ENCODE data around the gene HTR4. TPM values are rescaled to one million over a fixed set of nuclear protein-coding genes. Genes with fewer than 3 reads are reported as not detected.

Gene HTR4
- polyA plus RNA-seq, 2 of the 4 experiments (the other 2 are of a cell fraction), result not detected

DNA sequence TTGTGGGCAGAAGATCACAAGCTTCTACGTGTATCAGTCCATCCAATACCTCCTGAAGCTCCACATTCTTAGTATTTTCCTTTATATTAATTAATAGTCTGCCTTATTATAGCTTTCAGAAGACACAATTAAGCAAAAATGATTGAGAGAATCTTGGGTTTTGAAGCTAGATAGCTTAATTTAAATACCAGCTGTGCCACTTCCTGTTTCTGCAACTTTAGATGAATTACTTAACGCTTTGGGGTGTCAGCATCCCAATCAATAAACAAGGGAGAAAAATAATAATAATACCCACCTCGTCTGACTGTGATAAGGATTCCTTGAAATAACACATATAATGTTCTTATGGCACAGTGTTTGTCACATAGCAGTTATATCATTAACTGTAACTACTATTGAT lies 44.7 kb upstream of the HTR4 start:
- Histone ChIP-seq H3K4me1 (no peaks in the 10 kb centered on the region), H3K9me3 (no peaks in the 10 kb centered on the region), H3K27ac (no peak overlapping the region), H3K4me2 (no peak overlapping the region), H3K4me3 (no peak overlapping the region)
- DNase-seq (ENCODE audit: low read depth in 1 of 2, low spot score in 1 of 2) (no peak), FAIRE-seq (no peak), ATAC-seq (no peak)
- TF ChIP-seq FOSL2 (IDR thresholded peaks at IDR 0.05) (no peak), FOSL2 (CRISPR knock-in tag; IDR thresholded peaks at IDR 0.05) (no peak), SMC3 (IDR thresholded peaks at IDR 0.05) (no peak), EHF (CRISPR knock-in tag; IDR thresholded peaks at IDR 0.05) (no peak), RAD21 (conservative IDR thresholded peaks at IDR 0.05 in 1 of 2, IDR thresholded peaks at IDR 0.05 in 1 of 2) (no peak), JUNB (IDR thresholded peaks at IDR 0.05) (no peak), MAFK (IDR thresholded peaks at IDR 0.05; ENCODE audit: partially characterized antibody) (no peak), TFCP2L1 (CRISPR knock-in tag; IDR thresholded peaks at IDR 0.05) (no peak), HOXA7 (CRISPR knock-in tag; IDR thresholded peaks at IDR 0.05) (no peak), MYC (IDR thresholded peaks at IDR 0.05; ENCODE audit: borderline replicate concordance, low read length) (no peak), POLR2A (IDR thresholded peaks at IDR 0.05; ENCODE audit: low read length) (no peak)
- TF ChIP-seq, protein P1, sequence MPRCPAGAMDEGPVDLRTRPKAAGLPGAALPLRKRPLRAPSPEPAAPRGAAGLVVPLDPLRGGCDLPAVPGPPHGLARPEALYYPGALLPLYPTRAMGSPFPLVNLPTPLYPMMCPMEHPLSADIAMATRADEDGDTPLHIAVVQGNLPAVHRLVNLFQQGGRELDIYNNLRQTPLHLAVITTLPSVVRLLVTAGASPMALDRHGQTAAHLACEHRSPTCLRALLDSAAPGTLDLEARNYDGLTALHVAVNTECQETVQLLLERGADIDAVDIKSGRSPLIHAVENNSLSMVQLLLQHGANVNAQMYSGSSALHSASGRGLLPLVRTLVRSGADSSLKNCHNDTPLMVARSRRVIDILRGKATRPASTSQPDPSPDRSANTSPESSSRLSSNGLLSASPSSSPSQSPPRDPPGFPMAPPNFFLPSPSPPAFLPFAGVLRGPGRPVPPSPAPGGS (IDR thresholded peaks at IDR 0.05), result no peak
- TF ChIP-seq, protein P2, sequence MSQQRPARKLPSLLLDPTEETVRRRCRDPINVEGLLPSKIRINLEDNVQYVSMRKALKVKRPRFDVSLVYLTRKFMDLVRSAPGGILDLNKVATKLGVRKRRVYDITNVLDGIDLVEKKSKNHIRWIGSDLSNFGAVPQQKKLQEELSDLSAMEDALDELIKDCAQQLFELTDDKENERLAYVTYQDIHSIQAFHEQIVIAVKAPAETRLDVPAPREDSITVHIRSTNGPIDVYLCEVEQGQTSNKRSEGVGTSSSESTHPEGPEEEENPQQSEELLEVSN (IDR thresholded peaks at IDR 0.05; ENCODE audit: borderline replicate concordance, low read depth), result no peak
- TF ChIP-seq, protein P3, sequence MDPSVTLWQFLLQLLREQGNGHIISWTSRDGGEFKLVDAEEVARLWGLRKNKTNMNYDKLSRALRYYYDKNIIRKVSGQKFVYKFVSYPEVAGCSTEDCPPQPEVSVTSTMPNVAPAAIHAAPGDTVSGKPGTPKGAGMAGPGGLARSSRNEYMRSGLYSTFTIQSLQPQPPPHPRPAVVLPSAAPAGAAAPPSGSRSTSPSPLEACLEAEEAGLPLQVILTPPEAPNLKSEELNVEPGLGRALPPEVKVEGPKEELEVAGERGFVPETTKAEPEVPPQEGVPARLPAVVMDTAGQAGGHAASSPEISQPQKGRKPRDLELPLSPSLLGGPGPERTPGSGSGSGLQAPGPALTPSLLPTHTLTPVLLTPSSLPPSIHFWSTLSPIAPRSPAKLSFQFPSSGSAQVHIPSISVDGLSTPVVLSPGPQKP (IDR thresholded peaks at IDR 0.05; ENCODE audit: low read depth, low read length), result no peak
- 10% methylated on average over 3 of the region's 3 CpGs for WGBS (ENCODE audit: missing lambda C conversion rate)
- ChIA-PET CTCF (interaction anchor here (1.0 kb wide), 1 partner anchor 9 kb away, joined by 3 read pairs; no protein-coding TSS in a partner anchor), POLR2A (no interaction called here)

DNA sequence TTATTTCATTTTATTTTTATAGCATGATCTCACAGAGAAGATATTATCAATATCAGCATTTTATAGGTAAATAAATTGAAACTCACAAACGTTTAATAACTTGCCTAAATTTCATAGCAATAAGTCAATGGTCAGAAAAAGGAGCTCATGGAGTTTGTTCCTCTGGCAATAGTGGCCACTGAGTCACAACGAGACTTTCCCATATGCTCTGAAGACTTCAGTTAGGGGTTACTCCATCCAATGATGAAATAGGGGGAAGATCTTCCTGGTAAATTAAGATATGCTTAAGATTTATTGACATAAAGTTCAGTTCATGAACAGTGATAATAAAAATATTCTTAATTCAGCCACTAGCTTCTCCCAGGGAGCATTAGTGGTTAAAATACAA lies 43.5 kb upstream of the HTR4 start:
- WGBS (ENCODE audit: missing lambda C conversion rate), result 0% methylated on average over 2 of the region's 2 CpGs
- ATAC-seq (no peak), FAIRE-seq (no peak), DNase-seq (ENCODE audit: low read depth in 1 of 2, low spot score in 1 of 2) (no peak)
- TF ChIP-seq CBX2 (IDR thresholded peaks at IDR 0.05; ENCODE audit: borderline replicate concordance, low read depth) (no peak), MAFK (IDR thresholded peaks at IDR 0.05; ENCODE audit: partially characterized antibody) (no peak), RFX5 (IDR thresholded peaks at IDR 0.05) (no peak), FOXS1 (CRISPR knock-in tag; IDR thresholded peaks at IDR 0.05) (no peak), KDM5A (IDR thresholded peaks at IDR 0.05) (no peak), CHD2 (IDR thresholded peaks at IDR 0.05; ENCODE audit: low read length, partially characterized antibody) (no peak), HOXB5 (CRISPR knock-in tag; IDR thresholded peaks at IDR 0.05) (no peak), KDM1A (IDR thresholded peaks at IDR 0.05; ENCODE audit: low read depth) (no peak), HEYL (CRISPR knock-in tag; IDR thresholded peaks at IDR 0.05) (no peak)
- TF ChIP-seq, protein P2 (IDR thresholded peaks at IDR 0.05; ENCODE audit: borderline replicate concordance, low read depth), result no peak
- TF ChIP-seq, protein P3 (IDR thresholded peaks at IDR 0.05; ENCODE audit: low read depth, low read length), result no peak
- TF ChIP-seq, protein P4, sequence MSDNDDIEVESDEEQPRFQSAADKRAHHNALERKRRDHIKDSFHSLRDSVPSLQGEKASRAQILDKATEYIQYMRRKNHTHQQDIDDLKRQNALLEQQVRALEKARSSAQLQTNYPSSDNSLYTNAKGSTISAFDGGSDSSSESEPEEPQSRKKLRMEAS (IDR thresholded peaks at IDR 0.05), result no peak
- TF ChIP-seq, protein P5, sequence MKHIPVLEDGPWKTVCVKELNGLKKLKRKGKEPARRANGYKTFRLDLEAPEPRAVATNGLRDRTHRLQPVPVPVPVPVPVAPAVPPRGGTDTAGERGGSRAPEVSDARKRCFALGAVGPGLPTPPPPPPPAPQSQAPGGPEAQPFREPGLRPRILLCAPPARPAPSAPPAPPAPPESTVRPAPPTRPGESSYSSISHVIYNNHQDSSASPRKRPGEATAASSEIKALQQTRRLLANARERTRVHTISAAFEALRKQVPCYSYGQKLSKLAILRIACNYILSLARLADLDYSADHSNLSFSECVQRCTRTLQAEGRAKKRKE (CRISPR knock-in tag; IDR thresholded peaks at IDR 0.05; ENCODE audit: low read depth), result no peak
- Histone ChIP-seq H3K4me1 (no peaks in the 10 kb centered on the region), H3K27ac (no peak overlapping the region), H3K4me2 (no peak overlapping the region), H3K4me3 (no peak overlapping the region), H3K9me3 (no peaks in the 10 kb centered on the region)
- ChIA-PET CTCF (interaction anchor here (1.0 to 1.3 kb wide), 2 partner anchors 11 to 34 kb away, joined by 3 read pairs; no protein-coding TSS in a partner anchor), POLR2A (no interaction called here)
